ENCODE results near the gene MPHOSPH6.
"Not testable (repeated sequence)": the region's sequence is repeated elsewhere in the genome, so short reads cannot be mapped to it uniquely, and the experiment has no call there.

MPHOSPH6 gene

GRCh38 chr16:82169861-82170845, at the start of gene MPHOSPH6:
Gene MPHOSPH6, minus strand, starts transcription at chr16:82170224. Its CDS starts 49 bp downstream, at chr16:82170175.
- DNase-seq (ENCODE audit: low spot score), result peak; percentile 89

GRCh38 chr16:82219298-82219697, 49.3 kb upstream of the MPHOSPH6 start:
- no peak for DNase-seq (ENCODE audit: low spot score)

GRCh38 chr16:82209314-82209713, 39.3 kb upstream of the MPHOSPH6 start:
- not testable (repeated sequence) for DNase-seq (ENCODE audit: low spot score)

- no peak for DNase-seq (ENCODE audit: low spot score)
Measured at GRCh38 chr16:82203198-82203597, 33.2 kb upstream of the MPHOSPH6 start.

- DNase-seq (ENCODE audit: low spot score), result no peak
Measured at GRCh38 chr16:82201926-82202325, 31.9 kb upstream of the MPHOSPH6 start.

- no peak for DNase-seq (ENCODE audit: low spot score)
Measured at GRCh38 chr16:82201351-82201750, 31.3 kb upstream of the MPHOSPH6 start.

GRCh38 chr16:82199209-82199608, 29.2 kb upstream of the MPHOSPH6 start:
- no peak for DNase-seq (ENCODE audit: low spot score)

GRCh38 chr16:82197540-82198240, 27.7 kb upstream of the MPHOSPH6 start:
- no peak for DNase-seq (ENCODE audit: low spot score)

- DNase-seq (ENCODE audit: low spot score), result no peak
Measured at GRCh38 chr16:82195917-82196494, 26.0 kb upstream of the MPHOSPH6 start.

GRCh38 chr16:82194086-82194485, 24.1 kb upstream of the MPHOSPH6 start:
- DNase-seq (ENCODE audit: low spot score), result no peak

GRCh38 chr16:82192665-82193064, 22.6 kb upstream of the MPHOSPH6 start:
- DNase-seq (ENCODE audit: low spot score), result peak; percentile 19

GRCh38 chr16:82190386-82190785, 20.4 kb upstream of the MPHOSPH6 start:
- no peak for DNase-seq (ENCODE audit: low spot score)

GRCh38 chr16:82187829-82188228, 17.8 kb upstream of the MPHOSPH6 start:
- DNase-seq (ENCODE audit: low spot score), result no peak

GRCh38 chr16:82185012-82185411, 15.0 kb upstream of the MPHOSPH6 start:
- DNase-seq (ENCODE audit: low spot score), result no peak

- no peak for DNase-seq (ENCODE audit: low spot score)
Measured at GRCh38 chr16:82184213-82184612, 14.2 kb upstream of the MPHOSPH6 start.

GRCh38 chr16:82183004-82183397, 13.0 kb upstream of the MPHOSPH6 start:
- no peak for DNase-seq (ENCODE audit: low spot score)

GRCh38 chr16:82182266-82183003, 12.4 kb upstream of the MPHOSPH6 start:
- DNase-seq (ENCODE audit: low spot score), result no peak

GRCh38 chr16:82181461-82182185, 11.6 kb upstream of the MPHOSPH6 start:
- no peak for DNase-seq (ENCODE audit: low spot score)

GRCh38 chr16:82178352-82178751, 8.3 kb upstream of the MPHOSPH6 start:
- no peak for DNase-seq (ENCODE audit: low spot score)

- no peak for DNase-seq (ENCODE audit: low spot score)
Measured at GRCh38 chr16:82177555-82177954, 7.5 kb upstream of the MPHOSPH6 start.

- DNase-seq (ENCODE audit: low spot score), result no peak
Measured at GRCh38 chr16:82176204-82176603, 6.2 kb upstream of the MPHOSPH6 start.

Measured in CD4-positive, alpha-beta T cell treated with Interleukin-15 for 4 hours (primary cell).